Common myeloid progenitor, CD34-positive (primary cell): ENCODE results near the gene CA10.

Experiments used
- CTCF ChIA-PET: fragments of 350-600 bp; sonication (Branson Sonifier 250); formaldehyde crosslinking; loops from one replicate; lab custom pipeline; 2021; ENCODE audit warnings: antibody characterized with exemption; lab: Charles Lee
- POLR2A ChIA-PET: fragments of 350-600 bp; sonication (Branson Sonifier 250); formaldehyde crosslinking; loops from one replicate; lab custom pipeline; 2021; ENCODE audit warnings: antibody characterized with exemption; lab: Charles Lee
- DNase-seq, 3 donors: peaks; one replicate each; pipeline versions ENCODE4 v3.0.0 to v3.0.0-alpha.2; 2013
- H3K27ac ChIP-seq, 2 experiments: 1 replicate in 1 of 2; 2 replicates in 1 of 2; pipeline ENCODE4 v1.7.0; 2013; ENCODE audit warnings: inconsistent platforms in 2 of 2, low read length in 2 of 2, mild to moderate bottlenecking in 2 of 2, low read depth in 1 of 2, moderate library complexity in 1 of 2; ENCODE audit not compliant: severe bottlenecking in 2 of 2, insufficient read depth in 1 of 2, poor library complexity in 1 of 2
- H3K27me3 ChIP-seq, 5 experiments: replicated peaks in 2 of 5; 1 replicate in 3 of 5; 2 replicates in 2 of 5; pipeline versions ENCODE4 v1.6.1 to v1.7.0; 2013; ENCODE audit warnings: low read length in 4 of 5, mild to moderate bottlenecking in 2 of 5, moderate library complexity in 2 of 5, inconsistent platforms in 1 of 5; ENCODE audit not compliant: insufficient read depth in 5 of 5, control insufficient read depth in 4 of 5
- H3K36me3 ChIP-seq, 4 experiments: 1 replicate in 2 of 4; 2 replicates in 2 of 4; pipeline versions ENCODE4 v1.6.1 to v1.7.0; 2013; ENCODE audit warnings: low read length in 3 of 4, control low read depth in 1 of 4, mild to moderate bottlenecking in 1 of 4; ENCODE audit not compliant: control insufficient read depth in 4 of 4, insufficient read depth in 4 of 4
- H3K4me1 ChIP-seq, 4 experiments: 1 replicate in 3 of 4; 2 replicates in 1 of 4; pipeline versions ENCODE4 v1.6.1 to v1.7.1; 2013; ENCODE audit warnings: low read length in 3 of 4, mild to moderate bottlenecking in 3 of 4, control low read depth in 1 of 4, inconsistent platforms in 1 of 4, moderate library complexity in 1 of 4; ENCODE audit not compliant: control insufficient read depth in 4 of 4, insufficient read depth in 4 of 4; ENCODE audit errors: control extremely low read depth in 1 of 4
- H3K4me3 ChIP-seq, 7 experiments: 1 replicate in 4 of 7; 2 replicates in 3 of 7; pipeline versions ENCODE4 v1.5.1 to v1.7.0; 2013; ENCODE audit warnings: mild to moderate bottlenecking in 7 of 7, low read length in 6 of 7, moderate library complexity in 6 of 7, inconsistent platforms in 2 of 7, low read depth in 2 of 7, control low read depth in 1 of 7; ENCODE audit not compliant: insufficient read depth in 4 of 7, control insufficient read depth in 1 of 7; ENCODE audit errors: extremely low read depth in 1 of 7
- H3K9me3 ChIP-seq, 5 experiments: 1 replicate in 4 of 5; 2 replicates in 1 of 5; pipeline versions ENCODE4 v1.6.1 to v1.7.1; 2013; ENCODE audit warnings: low read length in 4 of 5, mild to moderate bottlenecking in 2 of 5, inconsistent platforms in 1 of 5, low read depth in 1 of 5, moderate library complexity in 1 of 5; ENCODE audit not compliant: control insufficient read depth in 4 of 5, insufficient read depth in 2 of 5; ENCODE audit errors: control extremely low read depth in 1 of 5
- WGBS: methylation state at CpG from one replicate; pipeline ENCODE4 v1.1.5; 2013; ENCODE audit not compliant: insufficient coverage; 5-methylcytosine and 5-hydroxymethylcytosine counted together

The CA10 gene

DNA sequence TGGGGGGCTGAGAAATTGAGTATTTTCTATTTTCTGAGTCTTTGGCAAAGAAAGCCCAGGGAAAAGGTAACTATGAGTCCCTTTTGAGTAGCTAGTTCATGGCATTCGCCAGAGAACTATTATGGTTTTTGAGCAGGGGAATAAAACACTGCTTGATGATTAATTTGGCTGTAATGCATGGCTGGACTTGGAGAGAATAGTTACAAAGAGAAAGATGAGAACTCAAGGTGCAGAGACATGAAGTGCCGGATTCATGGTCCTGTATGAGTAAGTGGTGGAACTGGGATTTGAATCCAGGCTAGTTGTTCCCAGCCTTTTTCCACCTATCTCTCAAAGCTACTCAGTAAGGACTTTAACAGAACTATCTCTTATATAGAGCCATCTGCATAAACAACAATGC lies 266.6 kb downstream of the CA10 start:
- no peak for DNase-seq
- Histone ChIP-seq H3K27ac (no peak overlapping the region), H3K36me3 (no peaks in the 10 kb centered on the region), H3K9me3 (no peaks in the 10 kb centered on the region), H3K27me3 (no peaks in the 10 kb centered on the region), H3K4me1 (no peaks in the 10 kb centered on the region), H3K4me3 (no peak overlapping the region)
- WGBS: 85% methylated on average over 1 of the region's 2 CpGs
- POLR2A ChIA-PET: no interaction called here
- CTCF ChIA-PET: no interaction called here

DNA sequence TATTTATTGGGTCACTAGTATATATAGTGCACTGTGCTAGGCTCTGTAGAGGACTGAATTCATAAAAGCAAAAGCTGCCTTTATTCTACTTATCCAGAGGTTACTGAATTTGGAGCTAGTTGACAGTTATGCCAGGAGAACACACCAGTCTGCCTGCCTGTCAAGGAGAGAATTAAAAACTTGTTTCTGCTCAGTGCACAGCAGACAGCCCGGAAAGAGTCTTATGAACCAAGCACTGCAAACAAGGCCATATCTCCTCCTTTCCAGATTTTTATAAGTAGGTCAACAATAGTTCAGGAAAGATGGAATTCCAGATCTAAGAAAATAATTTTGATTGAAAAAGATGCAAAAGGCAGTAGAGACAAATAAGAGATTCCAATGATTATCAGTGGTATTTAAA lies 267.8 kb downstream of the CA10 start:
- POLR2A ChIA-PET: no interaction called here
- WGBS: 100% methylated on average over 1 of the region's 1 CpG
- Histone ChIP-seq H3K4me3 (no peak overlapping the region), H3K4me1 (no peaks in the 10 kb centered on the region), H3K9me3 (no peaks in the 10 kb centered on the region), H3K27me3 (no peaks in the 10 kb centered on the region), H3K36me3 (no peaks in the 10 kb centered on the region), H3K27ac (no peak overlapping the region)
- DNase-seq: no peak
- CTCF ChIA-PET: no interaction called here

DNA sequence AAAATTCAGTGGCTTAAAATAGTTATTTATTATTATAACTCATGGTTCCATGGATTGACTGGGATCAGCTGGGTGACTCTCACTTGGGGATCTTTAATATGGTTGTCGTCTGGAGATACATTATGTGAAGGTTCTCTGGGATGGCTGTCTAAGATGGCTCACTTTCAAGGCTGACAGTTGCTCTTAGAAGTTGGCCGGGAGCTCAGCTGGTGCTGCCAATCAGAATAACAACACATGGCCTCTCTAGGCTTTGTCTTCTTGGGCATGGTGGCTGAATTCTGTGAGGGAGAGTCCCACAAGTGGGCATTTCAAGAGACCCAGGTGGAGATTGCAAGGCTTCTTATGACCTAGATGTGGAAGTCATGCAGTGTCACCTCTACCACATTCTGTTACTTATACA lies 269.7 kb downstream of the CA10 start:
- H3K27ac ChIP-seq: no peak overlapping the region
- no peak overlapping the region for H3K4me3 ChIP-seq
- H3K4me1 ChIP-seq: no peaks in the 10 kb centered on the region
- no peaks in the 10 kb centered on the region for H3K9me3 ChIP-seq
- no peaks in the 10 kb centered on the region for H3K36me3 ChIP-seq
- no peak for DNase-seq
- POLR2A ChIA-PET: no interaction called here
- WGBS: 93% methylated on average over 2 of the region's 2 CpGs
- H3K27me3 ChIP-seq: no peaks in the 10 kb centered on the region
- CTCF ChIA-PET: no interaction called here

DNA sequence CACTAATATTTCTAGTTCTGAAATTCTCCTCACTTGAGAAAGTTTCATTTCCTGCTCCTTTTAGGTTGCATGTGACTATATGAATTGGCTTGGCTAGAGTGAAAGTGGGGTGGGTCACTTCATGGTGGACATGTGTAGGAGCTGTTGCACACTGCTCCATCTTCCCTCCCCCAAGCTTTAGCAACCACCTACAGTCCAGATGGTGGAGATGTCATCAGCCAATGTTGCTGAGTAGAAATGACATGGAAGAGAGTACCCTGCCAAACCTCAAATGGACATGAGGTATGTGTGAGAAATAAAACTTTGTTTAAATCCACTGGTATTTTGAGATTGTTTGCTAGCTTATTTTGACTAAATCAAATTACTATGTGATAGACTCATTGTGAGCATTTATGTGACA lies 281.5 kb downstream of the CA10 start:
- no peak for DNase-seq
- H3K4me3 ChIP-seq: no peak overlapping the region
- POLR2A ChIA-PET: no interaction called here
- no peaks in the 10 kb centered on the region for H3K4me1 ChIP-seq
- H3K9me3 ChIP-seq: no peaks in the 10 kb centered on the region
- H3K36me3 ChIP-seq: no peaks in the 10 kb centered on the region
- CTCF ChIA-PET: interaction anchor here (1.2 kb wide), 1 partner anchor 9 kb away, joined by 4 read pairs; no protein-coding TSS in a partner anchor
- H3K27me3 ChIP-seq: no peaks in the 10 kb centered on the region
- no peak overlapping the region for H3K27ac ChIP-seq

DNA sequence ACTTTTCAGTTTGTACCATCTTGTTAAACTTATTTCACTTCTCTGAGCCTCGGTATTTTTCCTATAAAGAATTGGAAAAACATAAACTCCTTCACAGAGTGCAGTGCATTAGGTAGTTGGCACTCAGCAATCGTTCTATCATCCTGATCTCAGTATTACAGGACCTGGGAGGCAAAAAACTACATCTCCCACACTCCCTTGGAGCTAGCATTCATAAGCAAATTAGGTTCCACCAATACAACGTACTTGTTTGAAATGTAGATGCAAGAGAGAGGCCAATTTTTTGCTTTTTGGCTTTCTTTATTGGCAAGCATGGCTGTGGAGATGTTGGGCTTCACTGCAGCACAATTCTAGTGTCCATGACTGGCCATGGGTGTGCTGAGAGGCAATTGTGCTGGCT lies 285.2 kb downstream of the CA10 start:
- no peaks in the 10 kb centered on the region for H3K27me3 ChIP-seq
- WGBS: 14% methylated on average over 2 of the region's 3 CpGs
- no peak for DNase-seq
- H3K9me3 ChIP-seq: no peaks in the 10 kb centered on the region
- CTCF ChIA-PET: no interaction called here
- no peak overlapping the region for H3K27ac ChIP-seq
- H3K4me1 ChIP-seq: no peaks in the 10 kb centered on the region
- H3K4me3 ChIP-seq: no peak overlapping the region
- POLR2A ChIA-PET: no interaction called here
- no peaks in the 10 kb centered on the region for H3K36me3 ChIP-seq

DNA sequence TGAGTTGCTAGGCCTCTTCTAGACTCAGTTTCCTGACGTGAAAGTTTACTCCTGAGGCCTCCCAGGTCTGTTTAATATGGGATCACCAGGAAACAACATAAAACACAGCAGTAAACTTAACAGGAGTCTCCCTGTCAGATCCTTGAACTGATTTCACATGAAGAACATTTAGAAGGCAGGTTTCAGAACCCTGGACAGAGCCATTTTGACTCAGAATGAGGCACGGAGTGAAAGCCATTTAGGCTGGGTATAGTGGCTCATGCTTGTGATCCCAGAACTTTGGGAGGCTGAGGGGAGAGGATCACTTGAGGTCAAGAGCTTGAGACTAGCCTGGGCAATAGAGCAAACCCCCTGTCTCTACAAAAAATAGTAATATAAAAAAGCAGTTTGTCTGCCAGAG lies 289.1 kb downstream of the CA10 start:
- H3K4me3 ChIP-seq: no peak overlapping the region
- DNase-seq: peak in 2 of 3 donors; percentile 2 to 5
- H3K27ac ChIP-seq: no peak overlapping the region
- H3K36me3 ChIP-seq: no peaks in the 10 kb centered on the region
- ChIA-PET CTCF (no interaction called here), POLR2A (no interaction called here)
- no peaks in the 10 kb centered on the region for H3K4me1 ChIP-seq
- no peaks in the 10 kb centered on the region for H3K9me3 ChIP-seq
- 0% methylated on average over 1 of the region's 2 CpGs for WGBS
- H3K27me3 ChIP-seq: no peaks in the 10 kb centered on the region

DNA sequence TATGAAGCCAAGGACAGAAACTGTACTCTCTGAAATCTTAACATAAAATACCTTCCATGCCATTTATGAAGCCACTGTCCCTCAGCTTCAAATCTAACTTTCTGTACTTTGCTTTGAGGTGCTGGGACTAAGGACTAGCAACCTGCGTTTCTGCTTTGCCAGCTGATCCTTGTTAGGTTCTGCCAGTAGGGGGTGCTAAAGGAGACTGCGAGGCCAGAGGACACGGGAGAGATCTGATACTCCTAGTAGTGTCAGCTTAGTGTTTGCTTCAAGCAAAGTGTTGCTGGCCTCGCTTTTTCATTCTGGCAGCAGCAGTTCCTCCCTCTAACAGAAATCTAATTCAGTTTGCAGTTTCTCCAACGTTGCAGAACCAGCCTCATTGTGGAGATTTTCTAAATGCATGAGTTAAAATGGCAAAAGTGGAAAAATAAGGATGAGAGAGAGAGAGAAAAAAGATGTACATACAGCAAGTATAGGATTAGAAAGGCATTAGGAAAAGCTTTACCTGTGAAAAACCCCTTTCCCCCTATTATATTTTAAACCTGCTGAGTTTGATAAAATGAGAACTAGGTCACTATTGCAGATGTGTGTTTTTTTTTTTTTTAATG lies 297.5 kb downstream of the CA10 start:
- no peaks in the 10 kb centered on the region for H3K4me1 ChIP-seq
- H3K27me3 ChIP-seq: peaks cover 0 to 2% (median 0%) of the 10 kb centered on the region in 5 experiments
- POLR2A ChIA-PET: no interaction called here
- 5% methylated on average over 3 of the region's 5 CpGs for WGBS
- H3K9me3 ChIP-seq: no peaks in the 10 kb centered on the region
- no peak overlapping the region for H3K27ac ChIP-seq
- CTCF ChIA-PET: no interaction called here
- peak in 2 of 3 donors; percentile 8 to 13 for DNase-seq
- no peak overlapping the region for H3K4me3 ChIP-seq
- no peaks in the 10 kb centered on the region for H3K36me3 ChIP-seq
